Progenitor cell of endocrine pancreas (in vitro differentiated cells): Measurements from ENCODE around the gene COL5A3. TPM values are rescaled to one million over a fixed set of nuclear protein-coding genes. Genes with fewer than 3 reads are reported as not detected.

ENCODE experiments used
- DNase-seq: peaks from one replicate; pipeline ENCODE4 v3.0.0; 2021; ENCODE audit warnings: low spot score; ENCODE audit not compliant: unreplicated experiment
- H3K27ac Mint-ChIP-seq: 2 replicates; pipeline ENCODE4 v1.8.0; 2021; ENCODE audit warnings: mild to moderate bottlenecking, moderate library complexity, mixed read lengths
- H3K27me3 Mint-ChIP-seq: 2 replicates; pipeline ENCODE4 v1.8.0; 2021; ENCODE audit warnings: mixed read lengths
- H3K36me3 Mint-ChIP-seq: 2 replicates; pipeline ENCODE4 v1.8.0; 2022; ENCODE audit warnings: mixed read lengths; ENCODE audit not compliant: insufficient read depth
- H3K4me1 Mint-ChIP-seq: 2 replicates; pipeline ENCODE4 v1.8.0; 2021; ENCODE audit warnings: low read depth, mixed read lengths
- H3K4me3 Mint-ChIP-seq: 2 replicates; pipeline ENCODE4 v1.8.0; 2021; ENCODE audit warnings: low read depth, mild to moderate bottlenecking, moderate library complexity, mixed read lengths
- H3K9me3 Mint-ChIP-seq: 2 replicates; pipeline ENCODE4 v1.8.0; 2021; ENCODE audit warnings: low read depth, mixed read lengths
- CTCF ChIP-seq: fragments of 200-600 bp; sonication (generic); IDR thresholded peaks from one replicate; pipeline ENCODE4 v1.5.0; 2021; ENCODE audit warnings: antibody characterized with exemption, mild to moderate bottlenecking; ENCODE audit not compliant: unreplicated experiment
- total RNA-seq: library from RNA; stranded (reverse); gene quantifications from 2 replicates; pipeline ENCODE4 v1.2.1, GENCODE V29; 2021

Gene COL5A3
- total RNA-seq, 1 donor from 2014 or later: 0.05 TPM

DNA sequence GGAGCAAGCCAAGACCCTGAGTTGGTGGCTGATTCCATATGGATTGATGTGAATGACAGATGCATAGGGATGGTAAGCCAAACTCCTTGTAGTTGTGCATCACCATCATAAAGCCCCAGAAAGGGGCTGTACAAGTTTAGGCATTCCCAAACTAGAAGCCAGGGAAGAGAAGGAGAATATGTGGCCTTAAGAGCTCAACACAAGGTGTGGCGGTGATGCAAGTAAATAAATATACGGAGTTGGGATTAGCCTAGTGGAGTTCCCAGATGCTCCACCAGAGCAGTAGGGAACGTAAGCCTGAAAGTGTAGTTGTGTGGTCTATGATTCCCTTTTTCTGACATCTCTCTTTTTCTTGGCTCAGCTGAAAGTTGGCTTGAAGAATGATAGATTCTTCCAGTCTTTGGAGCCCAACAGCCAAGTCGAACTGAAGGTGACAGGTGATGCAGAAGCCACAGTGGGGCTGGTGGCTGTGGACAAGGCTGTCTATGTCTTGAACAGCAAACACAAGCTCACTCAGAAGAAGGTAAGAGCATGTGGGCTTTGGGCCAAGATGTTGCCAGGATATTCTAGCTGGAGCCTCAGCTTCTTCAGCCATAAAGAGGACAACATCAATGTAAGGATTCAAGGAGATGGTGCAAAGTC, 33.1 kb upstream of the COL5A3 start:
- no peak for DNase-seq
- no peak overlapping the region for H3K4me3 Mint-ChIP-seq
- H3K4me1 Mint-ChIP-seq: no peaks in the 10 kb centered on the region
- H3K27me3 Mint-ChIP-seq: peaks cover 75% of the 10 kb centered on the region
- H3K36me3 Mint-ChIP-seq: no peaks in the 10 kb centered on the region
- H3K27ac Mint-ChIP-seq: no peak overlapping the region
- H3K9me3 Mint-ChIP-seq: no peaks in the 10 kb centered on the region
- no peak for TF ChIP-seq CTCF

GRCh38 chr19:10037809-10038208, 27.5 kb upstream of the COL5A3 start:
- Mint-ChIP-seq H3K4me3 (no peak overlapping the region), H3K27me3 (peaks cover 64% of the 10 kb centered on the region), H3K36me3 (no peaks in the 10 kb centered on the region), H3K9me3 (no peaks in the 10 kb centered on the region), H3K4me1 (peaks cover 8% of the 10 kb centered on the region), H3K27ac (no peak overlapping the region)
- no peak for DNase-seq
- TF ChIP-seq CTCF: no peak

DNA sequence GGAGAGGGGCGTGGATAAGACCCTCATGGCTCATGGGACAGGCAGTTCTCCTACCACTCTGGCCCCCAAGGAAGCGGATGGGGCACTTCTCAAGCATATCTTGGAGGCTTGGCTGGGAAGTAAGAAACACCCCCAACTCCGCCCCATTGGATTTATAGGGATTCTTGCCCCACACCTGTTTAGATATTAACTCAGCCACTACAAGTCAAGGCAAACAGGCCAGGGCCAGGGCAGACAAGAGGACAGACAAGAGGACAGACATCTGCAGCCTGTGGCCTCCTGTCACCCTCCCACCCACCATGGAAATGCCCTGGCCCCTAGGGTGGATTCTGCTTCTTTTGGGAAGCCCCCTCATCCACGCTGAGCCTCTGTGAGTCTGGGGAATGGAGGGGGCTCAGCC, 27.1 kb upstream of the COL5A3 start:
- no peak for DNase-seq
- H3K9me3 Mint-ChIP-seq: no peaks in the 10 kb centered on the region
- no peak overlapping the region for H3K27ac Mint-ChIP-seq
- peaks cover 64% of the 10 kb centered on the region for H3K27me3 Mint-ChIP-seq
- peaks cover 10% of the 10 kb centered on the region for H3K4me1 Mint-ChIP-seq
- no peak for TF ChIP-seq CTCF
- no peaks in the 10 kb centered on the region for H3K36me3 Mint-ChIP-seq
- no peak overlapping the region for H3K4me3 Mint-ChIP-seq

DNA sequence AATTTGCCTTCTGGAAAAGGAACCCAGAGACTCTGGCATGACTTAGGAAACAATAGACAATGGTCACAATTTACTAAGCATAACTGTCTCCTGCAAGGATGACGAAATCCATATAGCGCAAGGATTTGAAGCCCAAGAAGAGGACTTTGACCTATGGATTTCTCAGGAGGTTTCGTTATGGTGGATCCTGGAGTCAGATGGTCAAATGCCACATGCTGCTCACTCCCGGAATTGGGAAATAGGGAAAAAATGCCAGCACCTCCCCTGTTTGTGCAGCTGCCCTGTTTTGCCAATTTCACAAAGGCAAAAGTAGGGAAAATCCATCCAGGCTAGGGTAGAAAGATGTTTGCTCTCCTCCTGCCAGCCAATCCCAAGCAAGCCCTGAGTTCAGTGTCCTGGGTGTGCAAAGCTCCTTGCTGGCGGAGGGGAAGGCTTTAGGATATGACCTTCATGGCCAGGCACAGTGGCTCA, 26.3 kb upstream of the COL5A3 start:
- no peak for TF ChIP-seq CTCF

DNA sequence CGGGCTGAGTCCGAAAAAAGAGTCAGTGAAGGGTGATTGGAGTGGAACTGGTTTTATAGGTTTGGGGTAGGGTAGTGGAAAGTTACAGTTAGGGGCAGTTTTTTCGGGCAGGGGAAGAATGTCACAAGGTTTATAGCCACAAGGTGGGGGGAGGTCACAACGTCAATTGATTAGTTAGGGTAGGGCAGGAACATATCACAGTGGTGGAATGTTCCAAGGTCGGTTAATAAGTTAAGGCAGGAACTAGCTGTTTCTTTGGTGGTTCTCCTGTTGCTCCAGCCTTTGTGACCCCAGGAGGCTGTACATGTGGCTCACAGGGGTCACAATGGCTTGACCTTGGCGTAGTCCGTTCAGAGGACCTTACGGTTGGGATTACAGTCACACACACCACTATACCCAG, 23.3 kb upstream of the COL5A3 start:
- DNase-seq: no peak
- Mint-ChIP-seq H3K27me3 (peaks cover 38% of the 10 kb centered on the region), H3K9me3 (peaks cover 2% of the 10 kb centered on the region), H3K4me1 (peaks cover 10% of the 10 kb centered on the region), H3K4me3 (no peak overlapping the region), H3K36me3 (no peaks in the 10 kb centered on the region), H3K27ac (no peak overlapping the region)
- no peak for TF ChIP-seq CTCF

More for the DNA sequence above, 26.3 kb upstream of the COL5A3 start:
- H3K4me1 Mint-ChIP-seq: peaks cover 10% of the 10 kb centered on the region
- H3K36me3 Mint-ChIP-seq: no peaks in the 10 kb centered on the region
- peaks cover 61% of the 10 kb centered on the region for H3K27me3 Mint-ChIP-seq
- no peak for DNase-seq
- H3K27ac Mint-ChIP-seq: no peak overlapping the region
- H3K9me3 Mint-ChIP-seq: peaks cover 2% of the 10 kb centered on the region
- no peak overlapping the region for H3K4me3 Mint-ChIP-seq
